ENCODE data around the gene BATF3. TPM values are rescaled to one million over a fixed set of nuclear protein-coding genes. Genes with fewer than 3 reads are reported as not detected.

BATF3 gene
- total and polyA plus RNA-seq, 2 donors (not counting 3 experiments of a cell fraction or from before 2014, with no cell fraction given): 0.69 to 1.9 TPM

- no peaks in the 10 kb centered on the region for H3K36me3 ChIP-seq (ENCODE audit: control insufficient read depth in 2 of 2, extremely low read depth in 1 of 2, insufficient read depth in 2 of 2, low read length in 2 of 2)
- H3K27me3 ChIP-seq (ENCODE audit: control insufficient read depth in 2 of 2, insufficient read depth in 2 of 2, low read length in 2 of 2): peaks cover 0 to 8% of the 10 kb centered on the region in 2 experiments
- no peaks in the 10 kb centered on the region for H3K9me1 ChIP-seq (replicated peaks; ENCODE audit: control insufficient read depth, extremely low read depth, insufficient read depth, low read length)
- ChIA-PET POLR2A (no interaction called here), CTCF (interaction anchor here (1.0 to 4.5 kb wide), 4 partner anchors 13 to 314 kb away, joined by 3 to 36 read pairs (median 4); no protein-coding TSS in a partner anchor)
- no peak overlapping the region for H3K4me3 ChIP-seq (replicated peaks in 1 of 3; ENCODE audit: insufficient read depth in 1 of 3, low read depth in 1 of 3, low read length in 3 of 3)
- no TSS peak for BruUV-seq (replicated peaks)
- H3K9me3 ChIP-seq (replicated peaks; ENCODE audit: control insufficient read depth, insufficient read depth, low read length): no peaks in the 10 kb centered on the region
- no peak for DNase-seq (ENCODE audit: low read depth, low spot score)
- no peak overlapping the region for H3K27ac ChIP-seq (ENCODE audit: insufficient read depth, low read depth, low read length)
- intact Hi-C loops (cut with micrococcal nuclease) (no loop called here), dilution Hi-C loops (cut with MboI; ENCODE audit: extremely low pct_ligation_motif_present, low sequenced_read_pairs) (no loop called here)
- TF ChIP-seq JUN (IDR thresholded peaks at IDR 0.05; ENCODE audit: borderline replicate concordance, insufficient read depth, insufficient read length, low read depth) (no peak), POLR2AphosphoS5 (IDR thresholded peaks at IDR 0.05; ENCODE audit: insufficient read depth, low read depth, low read length) (no peak), FOS (IDR thresholded peaks at IDR 0.05; ENCODE audit: borderline replicate concordance, insufficient read depth, low read length) (no peak), EZH2 (IDR thresholded peaks at IDR 0.05; ENCODE audit: borderline replicate concordance, low read depth, low read length, severe bottlenecking) (no peak)
- TF ChIP-seq, protein P1, sequence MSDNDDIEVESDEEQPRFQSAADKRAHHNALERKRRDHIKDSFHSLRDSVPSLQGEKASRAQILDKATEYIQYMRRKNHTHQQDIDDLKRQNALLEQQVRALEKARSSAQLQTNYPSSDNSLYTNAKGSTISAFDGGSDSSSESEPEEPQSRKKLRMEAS (IDR thresholded peaks at IDR 0.05; ENCODE audit: insufficient read depth, insufficient read length): no peak
- TF ChIP-seq, protein P2, sequence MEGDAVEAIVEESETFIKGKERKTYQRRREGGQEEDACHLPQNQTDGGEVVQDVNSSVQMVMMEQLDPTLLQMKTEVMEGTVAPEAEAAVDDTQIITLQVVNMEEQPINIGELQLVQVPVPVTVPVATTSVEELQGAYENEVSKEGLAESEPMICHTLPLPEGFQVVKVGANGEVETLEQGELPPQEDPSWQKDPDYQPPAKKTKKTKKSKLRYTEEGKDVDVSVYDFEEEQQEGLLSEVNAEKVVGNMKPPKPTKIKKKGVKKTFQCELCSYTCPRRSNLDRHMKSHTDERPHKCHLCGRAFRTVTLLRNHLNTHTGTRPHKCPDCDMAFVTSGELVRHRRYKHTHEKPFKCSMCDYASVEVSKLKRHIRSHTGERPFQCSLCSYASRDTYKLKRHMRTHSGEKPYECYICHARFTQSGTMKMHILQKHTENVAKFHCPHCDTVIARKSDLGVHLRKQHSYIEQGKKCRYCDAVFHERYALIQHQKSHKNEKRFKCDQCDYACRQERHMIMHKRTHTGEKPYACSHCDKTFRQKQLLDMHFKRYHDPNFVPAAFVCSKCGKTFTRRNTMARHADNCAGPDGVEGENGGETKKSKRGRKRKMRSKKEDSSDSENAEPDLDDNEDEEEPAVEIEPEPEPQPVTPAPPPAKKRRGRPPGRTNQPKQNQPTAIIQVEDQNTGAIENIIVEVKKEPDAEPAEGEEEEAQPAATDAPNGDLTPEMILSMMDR (IDR thresholded peaks at IDR 0.05; ENCODE audit: extremely low read depth in 1 of 2, insufficient read depth in 1 of 2, low read depth in 1 of 2, low read length in 2 of 2): no peak
- no peak overlapping the region for H3K9ac ChIP-seq (replicated peaks; ENCODE audit: extremely low read depth, insufficient read depth, low read length)
- no peak overlapping the region for H3K4me2 ChIP-seq (ENCODE audit: insufficient read depth, low read length)
- no peaks in the 10 kb centered on the region for H4K20me1 ChIP-seq (replicated peaks; ENCODE audit: control insufficient read depth, extremely low read depth, insufficient read depth, low read length)
- no peaks in the 10 kb centered on the region for H3K4me1 ChIP-seq (ENCODE audit: control insufficient read depth, extremely low read depth, insufficient read depth, low read length)
- H3K79me2 ChIP-seq (ENCODE audit: control insufficient read depth, insufficient read depth, low read length): no peaks in the 10 kb centered on the region
- no peak overlapping the region for H2AFZ ChIP-seq (ENCODE audit: low read depth, low read length)
- FAIRE-seq: no peak
Observed at GRCh38 chr1:212652609-212653008, 47.0 kb downstream of the BATF3 start.

Data from endothelial cell of umbilical vein (primary cell).